Measurements from ENCODE around the gene RAB12.

The RAB12 gene

DNA sequence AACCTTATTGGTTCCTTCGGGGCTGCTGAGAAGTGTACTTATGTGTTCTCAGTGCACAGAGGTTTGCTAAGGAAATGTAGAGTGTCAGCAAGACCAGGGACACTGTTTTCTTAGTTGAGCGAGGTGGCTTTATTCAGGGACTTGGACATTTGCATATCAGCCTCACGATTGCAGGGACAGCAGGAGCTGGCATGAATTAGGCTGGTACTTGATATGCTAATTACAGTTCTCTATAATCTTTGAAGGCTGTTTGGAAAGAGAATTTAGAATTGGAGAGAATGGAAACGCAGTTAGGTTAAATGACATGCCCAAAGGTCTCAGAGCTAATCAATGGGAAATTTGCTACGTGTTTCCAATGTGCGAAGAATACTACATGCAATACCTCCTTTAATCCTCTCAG is 77.4 kb downstream of the RAB12 start:
- DNase-seq: no peak

DNA sequence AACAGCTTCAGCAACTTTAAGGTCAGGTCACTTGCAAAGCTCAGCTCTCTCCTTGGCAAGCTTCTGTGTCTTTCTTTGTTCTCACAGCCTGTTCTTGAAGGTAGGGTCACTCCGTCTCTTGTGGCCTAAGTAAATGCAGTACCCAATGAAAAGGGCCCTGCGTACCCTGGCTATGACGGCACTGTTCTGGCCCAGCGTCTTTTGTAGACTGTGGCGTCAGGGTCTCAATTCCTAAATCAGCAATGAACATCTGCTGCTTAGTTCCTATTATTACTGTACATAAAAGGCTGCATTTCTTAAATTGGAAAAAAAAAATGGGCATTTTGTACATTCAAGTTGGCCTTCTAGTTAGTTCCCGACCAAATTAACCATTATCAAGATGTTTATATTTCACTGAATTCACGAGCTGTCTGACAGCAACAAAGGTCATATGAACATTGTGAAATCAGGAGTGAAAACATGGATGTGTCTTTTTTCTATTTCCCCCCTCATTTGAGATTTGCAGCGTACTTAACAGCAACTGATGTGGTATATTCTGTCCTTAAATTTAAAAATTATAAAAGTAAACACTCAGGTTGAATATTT is 79.1 kb downstream of the RAB12 start:
- no peak for DNase-seq

DNA sequence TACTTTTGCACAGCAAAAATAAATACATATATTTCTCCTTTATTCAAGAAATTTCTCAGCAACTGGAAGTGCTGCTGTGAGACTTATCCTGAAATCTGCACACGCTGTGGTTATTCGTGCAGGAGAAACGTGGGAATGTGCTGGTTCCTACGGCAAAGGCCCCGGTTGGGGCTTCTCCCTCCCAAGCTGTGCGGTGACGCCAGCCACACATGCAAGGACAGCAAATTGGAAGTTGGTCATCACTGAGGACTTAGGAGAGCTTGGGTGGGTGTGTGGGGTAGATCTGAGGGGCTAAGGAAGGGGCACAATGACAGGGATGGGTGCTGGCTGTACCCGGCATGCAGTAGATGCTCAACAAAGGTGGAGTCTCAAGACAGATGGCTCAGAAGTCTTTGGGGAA is 79.6 kb downstream of the RAB12 start:
- DNase-seq: no peak

All from activated T-cell treated with anti-CD3 and anti-CD28 coated beads, Interleukin-2, amount 50 U/mL, for 1 hour (primary cell).